HG02870 (cell line): ENCODE data around the gene ADARB1.

Experiments used
- ATAC-seq: cut with Tn5 transposase; IDR thresholded peaks from one replicate; pipeline ENCODE4 v1.9.1; 2021; ENCODE audit warnings: mild to moderate bottlenecking, moderate library complexity; ENCODE audit not compliant: unreplicated experiment

Gene ADARB1

GRCh38 chr21:45220714-45221490 lies 146.5 kb downstream of the ADARB1 start:
- ATAC-seq = no peak

DNA sequence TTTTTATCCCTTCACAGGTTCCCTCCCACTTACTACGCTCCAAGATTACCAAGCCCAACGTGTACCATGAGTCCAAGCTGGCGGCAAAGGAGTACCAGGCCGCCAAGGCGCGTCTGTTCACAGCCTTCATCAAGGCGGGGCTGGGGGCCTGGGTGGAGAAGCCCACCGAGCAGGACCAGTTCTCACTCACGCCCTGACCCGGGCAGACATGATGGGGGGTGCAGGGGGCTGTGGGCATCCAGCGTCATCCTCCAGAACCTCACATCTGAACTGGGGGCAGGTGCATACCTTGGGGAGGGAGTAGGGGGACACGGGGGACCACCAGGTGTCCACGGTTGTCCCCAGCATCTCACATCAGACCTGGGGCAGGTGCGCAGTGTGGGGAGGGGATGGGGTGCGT lies 147.6 kb downstream of the ADARB1 start:
- no peak for ATAC-seq

DNA sequence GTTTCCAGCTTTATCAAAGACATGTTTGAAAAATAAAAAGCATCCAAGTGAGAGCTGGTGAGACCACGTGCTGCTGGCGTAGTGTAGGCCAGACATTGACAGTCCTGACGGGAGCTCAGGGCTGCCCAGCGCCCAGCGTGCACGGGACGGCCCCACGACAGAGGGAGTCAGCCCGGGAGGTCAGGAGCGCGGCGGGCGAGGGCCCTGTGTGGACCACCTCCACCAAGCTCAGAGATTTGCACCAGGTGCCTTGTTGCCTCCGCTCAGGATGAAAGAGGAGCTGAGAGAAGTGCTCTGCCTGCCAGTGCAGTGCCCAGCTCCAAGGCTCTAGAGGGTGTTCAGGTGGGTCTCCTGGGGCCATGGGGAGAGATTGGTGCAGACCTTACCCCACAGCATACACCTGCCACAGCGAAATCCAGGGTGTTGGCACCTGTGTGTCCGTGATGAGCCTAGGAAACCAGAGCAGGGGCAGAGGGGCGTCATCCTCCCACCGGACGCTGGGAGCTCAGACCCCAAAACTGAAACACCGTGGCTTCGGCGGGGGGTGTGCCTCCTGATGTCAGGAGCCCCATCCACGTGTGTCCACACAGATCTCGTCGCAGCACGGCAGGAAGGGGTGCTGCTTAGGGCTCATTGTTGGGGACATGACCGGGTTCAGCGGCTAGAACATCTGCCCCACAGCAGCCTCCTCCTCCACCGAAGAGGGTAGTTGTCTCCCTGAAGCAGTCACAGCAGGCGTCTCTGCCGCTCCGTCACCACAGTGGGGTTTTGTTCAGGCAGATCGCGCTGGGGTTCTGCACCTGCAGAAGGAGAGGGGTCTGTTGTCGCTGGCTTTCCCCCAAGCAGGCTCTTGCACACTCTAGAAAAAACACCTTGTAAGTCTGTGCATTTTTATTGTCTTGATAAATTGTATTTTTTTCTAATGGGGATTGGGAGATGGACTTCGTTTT lies 149.1 kb downstream of the ADARB1 start:
- ATAC-seq = no peak

DNA sequence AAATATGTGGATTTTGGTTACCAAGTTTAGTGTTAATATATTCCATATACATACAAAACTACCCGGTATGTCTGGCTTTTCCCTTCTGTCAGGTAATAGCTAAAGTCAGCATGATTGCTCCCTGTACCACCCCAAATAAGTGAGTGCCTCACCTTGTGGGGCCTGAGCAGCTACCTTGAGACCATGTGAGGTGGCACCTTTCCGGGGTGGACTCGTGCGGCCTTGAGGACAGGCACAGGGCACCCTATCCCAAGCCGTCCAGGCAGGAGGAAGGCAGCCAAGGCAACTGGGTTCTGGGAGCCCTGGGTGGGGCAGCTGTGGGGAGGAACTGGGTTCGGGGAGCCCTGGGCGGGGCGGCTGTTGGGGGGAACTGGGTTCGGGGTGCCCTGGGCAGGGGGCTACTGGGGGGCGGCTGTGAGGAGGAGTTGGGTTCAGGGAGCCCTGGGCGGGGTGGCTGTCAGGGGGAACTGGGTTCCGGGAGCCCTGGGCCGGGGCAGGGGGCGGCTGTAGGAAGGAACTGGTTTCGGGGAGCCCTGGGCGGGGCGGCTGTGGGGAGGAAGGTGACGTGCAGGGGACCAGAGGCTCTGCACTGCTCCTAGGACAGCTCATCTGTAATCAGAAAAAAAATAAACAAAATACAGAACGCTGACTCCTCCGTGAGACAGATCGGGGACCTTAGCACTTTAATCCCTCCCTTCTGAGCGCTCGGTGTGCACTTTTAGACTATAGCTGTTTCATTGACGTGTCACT lies 150.0 kb downstream of the ADARB1 start:
- ATAC-seq = no peak

- ATAC-seq = no peak
Observed at GRCh38 chr21:45225041-45225740, 150.8 kb downstream of the ADARB1 start.

DNA sequence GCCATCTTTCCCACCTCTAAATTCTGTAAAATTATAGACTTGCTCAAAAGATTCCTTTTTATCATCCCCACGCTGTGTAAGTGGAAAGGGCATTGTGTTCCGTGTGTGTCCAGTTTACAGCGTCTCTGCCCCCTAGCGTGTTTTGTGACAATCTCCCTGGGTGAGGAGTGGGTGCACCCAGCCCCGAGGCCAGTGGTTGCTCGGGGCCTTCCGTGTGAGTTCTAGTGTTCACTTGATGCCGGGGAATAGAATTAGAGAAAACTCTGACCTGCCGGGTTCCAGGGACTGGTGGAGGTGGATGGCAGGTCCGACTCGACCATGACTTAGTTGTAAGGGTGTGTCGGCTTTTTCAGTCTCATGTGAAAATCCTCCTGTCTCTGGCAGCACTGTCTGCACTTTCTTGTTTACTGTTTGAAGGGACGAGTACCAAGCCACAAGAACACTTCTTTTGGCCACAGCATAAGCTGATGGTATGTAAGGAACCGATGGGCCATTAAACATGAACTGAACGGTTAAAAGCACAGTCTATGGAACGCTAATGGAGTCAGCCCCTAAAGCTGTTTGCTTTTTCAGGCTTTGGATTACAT lies 151.5 kb downstream of the ADARB1 start:
- ATAC-seq = no peak

GRCh38 chr21:45226540-45227326 lies 152.4 kb downstream of the ADARB1 start:
- no peak for ATAC-seq

DNA sequence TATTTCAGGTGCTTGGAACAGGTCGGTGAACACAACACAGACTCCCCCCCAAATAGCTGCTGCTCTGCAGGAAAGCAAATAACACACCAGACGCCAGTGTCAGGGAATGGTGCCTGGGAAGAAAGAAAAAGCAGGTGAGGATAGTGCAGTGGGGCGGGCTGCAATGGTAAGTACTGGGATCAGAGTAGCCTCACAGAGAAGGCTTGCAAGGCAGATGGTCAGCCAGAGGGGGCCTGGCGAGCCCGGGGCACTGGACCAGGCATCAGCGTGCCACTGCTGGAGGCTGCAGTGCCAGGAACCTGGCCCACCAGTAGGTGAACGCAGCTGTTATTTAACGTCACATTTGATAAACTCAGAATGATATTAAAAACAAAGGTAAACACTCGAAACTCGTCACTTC lies 153.4 kb downstream of the ADARB1 start:
- no peak for ATAC-seq

DNA sequence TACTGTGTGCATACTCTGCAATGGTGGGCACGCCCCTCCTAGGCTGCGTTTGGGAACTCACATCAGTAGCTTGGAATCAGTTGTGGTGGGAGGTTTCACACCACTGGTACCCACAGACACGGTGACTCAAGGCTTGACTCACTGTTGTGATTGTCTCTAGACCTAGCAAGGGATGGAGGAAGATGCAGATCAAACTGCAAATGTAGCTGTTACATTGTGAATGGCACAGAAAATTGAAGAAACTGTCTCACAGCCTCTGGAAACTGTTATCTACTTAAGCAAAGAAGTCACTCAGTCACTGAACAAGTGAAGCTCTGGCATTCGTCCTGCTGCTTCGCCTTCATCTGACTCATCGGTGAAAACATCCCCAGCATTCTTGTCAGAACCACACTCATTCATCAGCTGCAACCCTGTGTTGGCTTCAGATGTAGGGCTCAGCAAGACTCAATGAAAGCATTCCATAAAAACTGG lies 153.8 kb downstream of the ADARB1 start:
- ATAC-seq = no peak

DNA sequence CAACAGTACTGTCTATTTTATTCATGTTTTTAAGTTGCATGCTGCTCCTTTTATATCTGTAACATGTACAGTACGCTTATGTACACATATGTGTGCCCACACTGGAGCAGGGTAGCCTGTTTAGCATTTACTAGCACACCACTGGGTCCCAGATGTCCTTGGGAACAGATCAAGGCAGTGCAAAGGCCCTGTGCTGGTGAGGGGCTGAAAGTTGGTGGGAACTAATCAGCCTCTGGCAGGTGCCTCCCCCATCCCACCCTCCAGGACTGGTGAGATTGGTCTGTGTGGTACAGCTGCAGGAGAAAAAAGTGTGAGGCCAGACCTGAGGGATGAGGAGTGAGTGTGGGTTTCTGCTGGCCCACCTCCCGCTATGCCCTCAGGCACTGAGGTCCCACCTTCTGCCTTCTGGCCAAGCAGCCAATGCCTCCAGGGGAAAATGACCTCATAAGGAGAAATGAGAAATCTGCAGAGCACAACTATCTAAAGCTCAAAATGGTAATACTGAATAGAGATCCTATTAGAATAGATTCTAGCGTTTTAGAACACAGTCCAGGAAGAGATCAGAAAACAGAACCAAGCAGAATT lies 154.4 kb downstream of the ADARB1 start:
- no peak for ATAC-seq

- no peak for ATAC-seq
Observed at GRCh38 chr21:45231705-45232104, 157.3 kb downstream of the ADARB1 start.

DNA sequence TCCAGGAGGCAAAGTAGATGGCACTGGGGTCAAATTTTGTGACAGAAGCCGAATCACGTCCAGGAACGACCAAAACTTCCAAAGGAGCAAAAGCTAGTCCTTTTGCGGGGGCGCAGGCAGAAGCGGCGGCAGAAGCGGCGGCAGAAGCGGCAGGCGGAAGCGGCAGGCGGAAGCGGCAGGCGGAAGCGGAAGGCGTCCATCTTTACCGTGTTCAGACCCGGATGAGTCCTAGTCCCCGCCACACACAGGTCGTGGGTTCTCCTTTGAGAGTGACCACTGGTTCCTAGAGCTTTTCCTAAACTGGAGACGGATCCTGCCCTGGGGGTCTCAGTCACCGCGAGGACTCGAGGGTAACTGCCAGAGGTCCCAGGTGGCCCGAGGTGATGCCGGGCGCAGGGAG lies 159.7 kb downstream of the ADARB1 start:
- ATAC-seq = no peak

GRCh38 chr21:45234965-45235364 lies 160.6 kb downstream of the ADARB1 start:
- no peak for ATAC-seq

GRCh38 chr21:45235488-45235887 lies 161.1 kb downstream of the ADARB1 start:
- ATAC-seq = no peak

DNA sequence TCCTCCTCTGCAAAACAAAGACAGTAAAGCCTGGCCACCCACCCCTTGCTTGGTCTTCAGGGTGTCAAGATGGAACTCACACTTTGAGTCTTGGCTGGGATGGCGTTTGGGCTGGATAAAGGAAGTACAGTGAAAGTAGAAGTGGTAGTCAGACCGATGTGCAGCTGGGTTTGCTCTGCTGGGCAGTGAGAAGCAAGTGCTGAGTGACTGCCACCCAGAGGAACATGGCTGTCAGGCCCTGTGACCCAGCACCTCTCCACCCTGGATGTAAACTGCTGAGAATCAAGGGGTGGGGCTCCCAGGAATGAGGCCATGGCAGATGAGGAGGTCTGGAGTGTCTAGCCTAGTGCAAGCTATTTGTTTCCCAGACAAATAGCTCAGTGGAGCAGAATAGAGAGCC lies 162.1 kb downstream of the ADARB1 start:
- no peak for ATAC-seq

DNA sequence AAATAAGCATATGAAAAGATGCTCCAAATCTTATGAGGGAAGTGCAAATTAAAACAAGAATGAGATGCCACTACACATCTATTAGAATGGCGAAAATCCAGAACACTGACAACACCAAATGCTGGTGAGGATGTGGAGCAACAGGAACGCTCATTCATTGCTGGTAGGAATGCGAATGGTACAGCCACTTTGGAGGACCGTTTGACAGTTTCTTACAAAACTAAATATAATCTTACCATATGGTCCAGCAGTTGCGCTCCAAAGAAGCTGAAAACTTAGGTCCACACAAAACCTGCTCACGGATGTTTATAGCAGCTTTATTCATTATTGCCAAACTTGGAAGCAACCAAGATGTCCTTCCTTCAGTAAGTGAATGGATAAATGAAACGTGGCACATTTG lies 163.0 kb downstream of the ADARB1 start:
- no peak for ATAC-seq

DNA sequence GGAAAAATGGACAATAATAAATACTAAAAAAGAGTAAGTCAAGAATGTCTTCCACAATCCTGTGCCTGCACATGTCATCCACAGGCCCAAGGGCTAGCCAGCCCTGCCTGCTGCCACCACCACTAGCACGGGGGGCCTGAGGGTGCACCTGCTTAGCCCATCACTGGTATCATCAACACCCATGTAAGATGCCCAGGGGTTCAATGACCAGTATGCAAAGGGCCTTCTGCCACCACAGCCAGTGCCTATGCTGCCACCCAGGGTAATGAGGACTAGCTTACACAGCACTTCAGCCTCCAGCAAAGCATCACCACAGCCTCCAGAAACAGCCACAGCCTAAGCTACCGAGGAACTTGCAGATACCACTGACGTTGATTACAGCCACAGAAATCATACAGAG lies 167.0 kb downstream of the ADARB1 start:
- no peak for ATAC-seq

DNA sequence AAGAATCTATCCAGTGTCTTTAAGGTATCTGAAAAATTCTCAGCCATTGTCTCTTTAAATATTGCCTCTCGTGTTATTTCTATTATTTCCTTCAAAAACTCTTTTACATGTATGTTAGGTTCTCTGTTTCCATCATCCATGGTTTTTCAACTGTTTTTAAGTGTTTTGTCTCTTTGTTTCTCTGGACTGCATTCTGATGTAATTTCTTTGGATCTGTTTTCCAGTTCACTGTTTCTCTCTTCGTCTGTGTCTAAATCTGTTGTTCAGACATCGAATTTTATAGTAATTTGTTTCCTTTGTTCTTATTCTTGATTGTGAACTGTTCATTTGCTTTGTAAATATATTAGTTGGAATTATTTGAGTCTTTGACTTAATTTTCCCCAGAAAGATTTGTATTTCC lies 169.2 kb downstream of the ADARB1 start:
- ATAC-seq = no peak

DNA sequence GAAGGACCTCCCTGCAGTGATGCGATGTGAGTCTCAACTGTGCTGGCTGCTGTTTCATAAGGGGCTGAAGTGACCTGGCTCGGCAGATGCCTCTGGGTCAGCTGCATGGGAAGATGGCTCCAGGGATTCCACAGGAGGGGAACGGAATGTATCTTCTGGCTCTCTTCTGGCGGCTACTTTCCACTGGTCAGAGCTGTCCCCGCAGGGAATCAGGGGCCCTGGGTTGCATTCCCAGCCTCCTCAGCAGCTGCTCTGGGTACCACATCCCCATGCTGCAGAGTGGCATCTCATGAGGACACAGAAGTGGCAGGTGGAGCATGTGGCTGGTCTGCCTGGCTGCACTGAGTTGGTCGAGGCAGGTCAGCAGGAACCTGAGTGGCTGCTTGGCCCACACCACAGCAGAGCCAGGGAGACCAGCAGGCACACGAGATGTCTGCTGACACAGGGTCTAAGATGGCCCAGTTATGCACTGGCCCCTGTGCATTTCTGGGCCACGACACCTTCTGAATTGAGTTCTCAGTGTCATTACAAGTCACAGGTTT lies 170.5 kb downstream of the ADARB1 start:
- no peak for ATAC-seq
